WTC11 (cell line): ENCODE data around the gene ARIH1. TPM values are rescaled to one million over a fixed set of nuclear protein-coding genes. Genes with fewer than 3 reads are reported as not detected.

ENCODE experiments used
- ATAC-seq: fragments of 200-7000 bp; cut with Tn5 transposase; 2 replicates; pipeline ENCODE4 v1.10.0; 2021; ENCODE audit warnings: mild to moderate bottlenecking, moderate library complexity
- CTCF ChIA-PET: fragments of 300-600 bp; sonication (Branson Sonifier 250); formaldehyde crosslinking; loops from one replicate; lab custom pipeline; 2021; ENCODE audit warnings: antibody characterized with exemption; lab: Charles Lee
- POLR2A ChIA-PET: fragments of 350-600 bp; sonication (Branson Sonifier 250); formaldehyde crosslinking; loops from one replicate; lab custom pipeline; 2021; ENCODE audit warnings: antibody characterized with exemption; lab: Charles Lee
- DNase-seq: peaks from one replicate; pipeline ENCODE4 v3.0.0; 2021; ENCODE audit warnings: low spot score
- H3K27ac Mint-ChIP-seq: 2 replicates; pipeline ENCODE4 v1.8.0; 2021; ENCODE audit warnings: mixed read lengths
- H3K27me3 Mint-ChIP-seq: 2 replicates; pipeline ENCODE4 v1.8.0; 2021; ENCODE audit warnings: low read depth, mild to moderate bottlenecking, moderate library complexity, mixed read lengths
- H3K36me3 Mint-ChIP-seq: 2 replicates; pipeline ENCODE4 v1.8.0; 2021; ENCODE audit warnings: mixed read lengths
- H3K4me1 Mint-ChIP-seq: 2 replicates; pipeline ENCODE4 v1.8.0; 2022; ENCODE audit warnings: mixed read lengths
- H3K4me3 Mint-ChIP-seq: 2 replicates; pipeline ENCODE4 v1.8.0; 2021; ENCODE audit warnings: mild to moderate bottlenecking, moderate library complexity, mixed read lengths
- H3K9me3 Mint-ChIP-seq: 2 replicates; pipeline ENCODE4 v1.8.0; 2021; ENCODE audit warnings: mixed read lengths
- ATF1 ChIP-seq: sonication (generic); formaldehyde crosslinking; IDR thresholded peaks from 2 replicates; pipeline ENCODE4 v1.8.1; 2023; ENCODE audit warnings: mild to moderate bottlenecking, moderate library complexity, missing genetic modification reagents
- CBFB ChIP-seq: sonication (generic); formaldehyde crosslinking; IDR thresholded peaks from 2 replicates; pipeline ENCODE4 v1.8.1; 2022; ENCODE audit warnings: mild to moderate bottlenecking, low read depth, missing genetic modification reagents
- CDX4 ChIP-seq: fragments of 250-450 bp; sonication (Bioruptor Pico); IDR thresholded peaks from 2 replicates; pipeline ENCODE4 v1.9.0; 2021; ENCODE audit warnings: moderate library complexity, mild to moderate bottlenecking, inconsistent platforms, borderline replicate concordance
- CTCF ChIP-seq: fragments of 200-600 bp; IDR thresholded peaks from 2 replicates; pipeline ENCODE4 v1.8.0; 2022; ENCODE audit warnings: antibody characterized with exemption
- ELF4 ChIP-seq: sonication (generic); formaldehyde crosslinking; IDR thresholded peaks from 2 replicates; pipeline ENCODE4 v1.8.1; 2022; ENCODE audit warnings: low read depth, mild to moderate bottlenecking, moderate library complexity, missing genetic modification reagents
- ESRRA ChIP-seq: sonication (generic); formaldehyde crosslinking; IDR thresholded peaks from 2 replicates; pipeline ENCODE4 v1.8.1; 2022; ENCODE audit warnings: mild to moderate bottlenecking, missing genetic modification reagents, borderline replicate concordance
- FOXP1 ChIP-seq: sonication (generic); formaldehyde crosslinking; IDR thresholded peaks from 2 replicates; pipeline ENCODE4 v1.8.0; 2022; ENCODE audit warnings: missing genetic modification reagents, mild to moderate bottlenecking, moderate library complexity, borderline replicate concordance
- HMGXB4 ChIP-seq: sonication (generic); formaldehyde crosslinking; IDR thresholded peaks from 2 replicates; pipeline ENCODE4 v1.8.1; 2023; ENCODE audit warnings: mild to moderate bottlenecking, moderate library complexity, missing genetic modification reagents
- IRF2 ChIP-seq: sonication (generic); formaldehyde crosslinking; IDR thresholded peaks from 2 replicates; pipeline ENCODE4 v1.8.0; 2022; ENCODE audit warnings: low read depth, missing genetic modification reagents, borderline replicate concordance
- JAZF1 ChIP-seq: fragments of 250-450 bp; sonication (Bioruptor Pico); IDR thresholded peaks from 2 replicates; pipeline ENCODE4 v1.9.0; 2021; ENCODE audit warnings: moderate library complexity, mild to moderate bottlenecking, inconsistent platforms
- KAT7 ChIP-seq: sonication (generic); formaldehyde crosslinking; IDR thresholded peaks from 2 replicates; pipeline ENCODE4 v1.8.1; 2023; ENCODE audit warnings: missing genetic modification reagents, mild to moderate bottlenecking, borderline replicate concordance
- NFE2L1 ChIP-seq: sonication (generic); formaldehyde crosslinking; IDR thresholded peaks from 2 replicates; pipeline ENCODE4 v1.8.1; 2023; ENCODE audit warnings: missing genetic modification reagents
- NR2C2 ChIP-seq: sonication (generic); formaldehyde crosslinking; IDR thresholded peaks from 2 replicates; pipeline ENCODE4 v1.8.0; 2022; ENCODE audit warnings: mild to moderate bottlenecking, missing genetic modification reagents
- OVOL2 ChIP-seq: fragments of 250-450 bp; sonication (Bioruptor Pico); IDR thresholded peaks from 2 replicates; pipeline ENCODE4 v1.9.0; 2021; ENCODE audit warnings: mild to moderate bottlenecking, borderline replicate concordance
- SMAD3 ChIP-seq: sonication (generic); formaldehyde crosslinking; IDR thresholded peaks from 2 replicates; pipeline ENCODE4 v1.8.0; 2022; ENCODE audit warnings: missing genetic modification reagents, mild to moderate bottlenecking, borderline replicate concordance
- ZNF396 ChIP-seq: fragments of 250-450 bp; sonication (Bioruptor Pico); IDR thresholded peaks from 2 replicates; pipeline ENCODE4 v1.8.0; 2021; ENCODE audit warnings: mild to moderate bottlenecking, moderate library complexity, borderline replicate concordance
- ZNF425 ChIP-seq: fragments of 250-450 bp; sonication (Bioruptor Pico); conservative IDR thresholded peaks from 2 replicates; pipeline ENCODE4 v1.9.0; 2021; ENCODE audit warnings: mild to moderate bottlenecking
- total RNA-seq: library from RNA; stranded (reverse); gene quantifications from 3 replicates; pipeline ENCODE4 v1.2.3, GENCODE V29; 2021
- TF ChIP-seq, protein P1 (sequence below): sonication (generic); formaldehyde crosslinking; conservative IDR thresholded peaks from 2 replicates; pipeline ENCODE4 v1.8.1; 2022; ENCODE audit warnings: mild to moderate bottlenecking, missing genetic modification reagents
- TF ChIP-seq, protein P2 (sequence below): sonication (generic); formaldehyde crosslinking; IDR thresholded peaks from 2 replicates; pipeline ENCODE4 v1.8.0; 2023; ENCODE audit warnings: missing genetic modification reagents
- TF ChIP-seq, protein P3 (sequence below): sonication (generic); formaldehyde crosslinking; IDR thresholded peaks from 2 replicates; pipeline ENCODE4 v1.8.0; 2023; ENCODE audit warnings: missing genetic modification reagents, mild to moderate bottlenecking, borderline replicate concordance
- TF ChIP-seq, protein P4 (sequence below): sonication (generic); formaldehyde crosslinking; IDR thresholded peaks from 2 replicates; pipeline ENCODE4 v1.8.0; 2022; ENCODE audit warnings: mild to moderate bottlenecking, missing genetic modification reagents

ARIH1 gene
- total RNA-seq, 1 experiment from 2014 or later = 198 TPM

DNA sequence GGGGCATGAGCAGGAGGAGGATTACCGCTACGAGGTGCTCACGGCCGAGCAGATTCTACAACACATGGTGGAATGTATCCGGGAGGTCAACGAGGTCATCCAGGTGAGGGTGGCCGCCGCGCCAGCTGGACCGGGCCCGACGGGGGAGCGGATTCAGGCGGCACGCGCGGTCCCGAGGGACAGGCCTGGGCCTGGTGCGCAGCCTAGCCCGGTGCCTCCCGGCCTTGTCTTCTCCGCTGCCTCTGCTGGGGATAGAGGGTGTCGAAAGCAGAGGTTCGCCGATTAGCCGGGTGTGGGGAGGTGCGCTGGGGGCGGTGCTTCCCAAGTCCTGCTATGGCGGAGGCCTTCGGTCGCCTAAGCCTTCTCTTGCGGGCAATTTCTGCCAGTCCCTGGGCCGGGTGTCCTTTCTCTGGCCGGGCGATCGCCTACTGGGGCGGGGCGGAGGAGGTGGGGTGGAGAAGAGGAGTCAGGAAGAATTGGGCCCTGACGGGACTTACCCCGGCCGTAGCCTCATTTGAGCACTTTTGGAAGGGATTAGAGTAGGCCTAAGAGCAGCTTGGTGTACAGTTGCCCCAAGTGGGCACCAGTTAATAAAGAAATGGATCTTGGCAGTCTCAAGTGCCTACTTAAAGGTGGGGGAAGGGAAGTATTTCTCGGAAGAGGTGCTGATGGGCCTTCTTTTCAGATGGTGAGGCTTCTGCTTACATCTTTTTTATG lies 940 bp downstream of the ARIH1 start:
- ATAC-seq (peak; percentile 58), DNase-seq (peak; percentile 71)
- ChIA-PET CTCF (no interaction called here), POLR2A (no interaction called here)
- H3K27ac Mint-ChIP-seq = peak overlapping the region; percentile 82
- H3K4me1 Mint-ChIP-seq = peaks cover 24% of the 10 kb centered on the region
- peaks cover 4% of the 10 kb centered on the region; the same call in 1 of the 2 replicates for H3K9me3 Mint-ChIP-seq
- peaks cover 34% of the 10 kb centered on the region for H3K36me3 Mint-ChIP-seq
- peak overlapping the region; percentile 96 for H3K4me3 Mint-ChIP-seq
- H3K27me3 Mint-ChIP-seq = no peaks in the 10 kb centered on the region
- TF ChIP-seq, protein P1, sequence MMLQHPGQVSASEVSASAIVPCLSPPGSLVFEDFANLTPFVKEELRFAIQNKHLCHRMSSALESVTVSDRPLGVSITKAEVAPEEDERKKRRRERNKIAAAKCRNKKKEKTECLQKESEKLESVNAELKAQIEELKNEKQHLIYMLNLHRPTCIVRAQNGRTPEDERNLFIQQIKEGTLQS = no peak
- TF ChIP-seq HMGXB4 (CRISPR knock-in tag) (peak; percentile 69; the same call in 1 of the 2 replicates), NR2C2 (CRISPR knock-in tag) (0 out of 2 replicates have a peak, but pooled peaks have one; percentile 13), CTCF (no peak), KAT7 (peak; percentile 65), CBFB (CRISPR knock-in tag) (no peak), CDX4 (CRISPR knock-in tag) (no peak), ATF1 (CRISPR knock-in tag) (no peak), ELF4 (CRISPR knock-in tag) (no peak), IRF2 (CRISPR knock-in tag) (no peak), OVOL2 (CRISPR knock-in tag) (no peak), NFE2L1 (CRISPR knock-in tag) (no peak), ZNF396 (CRISPR knock-in tag) (no peak), ESRRA (peak; percentile 61; the same call in 1 of the 2 replicates), SMAD3 (CRISPR knock-in tag) (no peak), ZNF425 (CRISPR knock-in tag) (no peak), FOXP1 (CRISPR knock-in tag) (peak; percentile 50; the same call in 1 of the 2 replicates), JAZF1 (CRISPR knock-in tag) (no peak)
- TF ChIP-seq, protein P2, sequence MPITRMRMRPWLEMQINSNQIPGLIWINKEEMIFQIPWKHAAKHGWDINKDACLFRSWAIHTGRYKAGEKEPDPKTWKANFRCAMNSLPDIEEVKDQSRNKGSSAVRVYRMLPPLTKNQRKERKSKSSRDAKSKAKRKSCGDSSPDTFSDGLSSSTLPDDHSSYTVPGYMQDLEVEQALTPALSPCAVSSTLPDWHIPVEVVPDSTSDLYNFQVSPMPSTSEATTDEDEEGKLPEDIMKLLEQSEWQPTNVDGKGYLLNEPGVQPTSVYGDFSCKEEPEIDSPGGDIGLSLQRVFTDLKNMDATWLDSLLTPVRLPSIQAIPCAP (CRISPR knock-in tag) = no peak
- TF ChIP-seq, protein P3, sequence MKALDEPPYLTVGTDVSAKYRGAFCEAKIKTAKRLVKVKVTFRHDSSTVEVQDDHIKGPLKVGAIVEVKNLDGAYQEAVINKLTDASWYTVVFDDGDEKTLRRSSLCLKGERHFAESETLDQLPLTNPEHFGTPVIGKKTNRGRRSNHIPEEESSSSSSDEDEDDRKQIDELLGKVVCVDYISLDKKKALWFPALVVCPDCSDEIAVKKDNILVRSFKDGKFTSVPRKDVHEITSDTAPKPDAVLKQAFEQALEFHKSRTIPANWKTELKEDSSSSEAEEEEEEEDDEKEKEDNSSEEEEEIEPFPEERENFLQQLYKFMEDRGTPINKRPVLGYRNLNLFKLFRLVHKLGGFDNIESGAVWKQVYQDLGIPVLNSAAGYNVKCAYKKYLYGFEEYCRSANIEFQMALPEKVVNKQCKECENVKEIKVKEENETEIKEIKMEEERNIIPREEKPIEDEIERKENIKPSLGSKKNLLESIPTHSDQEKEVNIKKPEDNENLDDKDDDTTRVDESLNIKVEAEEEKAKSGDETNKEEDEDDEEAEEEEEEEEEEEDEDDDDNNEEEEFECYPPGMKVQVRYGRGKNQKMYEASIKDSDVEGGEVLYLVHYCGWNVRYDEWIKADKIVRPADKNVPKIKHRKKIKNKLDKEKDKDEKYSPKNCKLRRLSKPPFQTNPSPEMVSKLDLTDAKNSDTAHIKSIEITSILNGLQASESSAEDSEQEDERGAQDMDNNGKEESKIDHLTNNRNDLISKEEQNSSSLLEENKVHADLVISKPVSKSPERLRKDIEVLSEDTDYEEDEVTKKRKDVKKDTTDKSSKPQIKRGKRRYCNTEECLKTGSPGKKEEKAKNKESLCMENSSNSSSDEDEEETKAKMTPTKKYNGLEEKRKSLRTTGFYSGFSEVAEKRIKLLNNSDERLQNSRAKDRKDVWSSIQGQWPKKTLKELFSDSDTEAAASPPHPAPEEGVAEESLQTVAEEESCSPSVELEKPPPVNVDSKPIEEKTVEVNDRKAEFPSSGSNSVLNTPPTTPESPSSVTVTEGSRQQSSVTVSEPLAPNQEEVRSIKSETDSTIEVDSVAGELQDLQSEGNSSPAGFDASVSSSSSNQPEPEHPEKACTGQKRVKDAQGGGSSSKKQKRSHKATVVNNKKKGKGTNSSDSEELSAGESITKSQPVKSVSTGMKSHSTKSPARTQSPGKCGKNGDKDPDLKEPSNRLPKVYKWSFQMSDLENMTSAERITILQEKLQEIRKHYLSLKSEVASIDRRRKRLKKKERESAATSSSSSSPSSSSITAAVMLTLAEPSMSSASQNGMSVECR (CRISPR knock-in tag) = 0 out of 2 replicates have a peak, but pooled peaks have one; percentile 22
- TF ChIP-seq, protein P4, sequence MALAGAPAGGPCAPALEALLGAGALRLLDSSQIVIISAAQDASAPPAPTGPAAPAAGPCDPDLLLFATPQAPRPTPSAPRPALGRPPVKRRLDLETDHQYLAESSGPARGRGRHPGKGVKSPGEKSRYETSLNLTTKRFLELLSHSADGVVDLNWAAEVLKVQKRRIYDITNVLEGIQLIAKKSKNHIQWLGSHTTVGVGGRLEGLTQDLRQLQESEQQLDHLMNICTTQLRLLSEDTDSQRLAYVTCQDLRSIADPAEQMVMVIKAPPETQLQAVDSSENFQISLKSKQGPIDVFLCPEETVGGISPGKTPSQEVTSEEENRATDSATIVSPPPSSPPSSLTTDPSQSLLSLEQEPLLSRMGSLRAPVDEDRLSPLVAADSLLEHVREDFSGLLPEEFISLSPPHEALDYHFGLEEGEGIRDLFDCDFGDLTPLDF (CRISPR knock-in tag) = no peak
